DMS53 treated with DMSO at 0.1 percent for 48 hours (cell line): ENCODE data around the gene MRPL24.

Experiments used
- DNase-seq: peaks from one replicate; lab custom pipeline; 2025; ENCODE audit not compliant: unreplicated experiment; lab: John Stamatoyannopoulos, UW

The MRPL24 gene

DNA sequence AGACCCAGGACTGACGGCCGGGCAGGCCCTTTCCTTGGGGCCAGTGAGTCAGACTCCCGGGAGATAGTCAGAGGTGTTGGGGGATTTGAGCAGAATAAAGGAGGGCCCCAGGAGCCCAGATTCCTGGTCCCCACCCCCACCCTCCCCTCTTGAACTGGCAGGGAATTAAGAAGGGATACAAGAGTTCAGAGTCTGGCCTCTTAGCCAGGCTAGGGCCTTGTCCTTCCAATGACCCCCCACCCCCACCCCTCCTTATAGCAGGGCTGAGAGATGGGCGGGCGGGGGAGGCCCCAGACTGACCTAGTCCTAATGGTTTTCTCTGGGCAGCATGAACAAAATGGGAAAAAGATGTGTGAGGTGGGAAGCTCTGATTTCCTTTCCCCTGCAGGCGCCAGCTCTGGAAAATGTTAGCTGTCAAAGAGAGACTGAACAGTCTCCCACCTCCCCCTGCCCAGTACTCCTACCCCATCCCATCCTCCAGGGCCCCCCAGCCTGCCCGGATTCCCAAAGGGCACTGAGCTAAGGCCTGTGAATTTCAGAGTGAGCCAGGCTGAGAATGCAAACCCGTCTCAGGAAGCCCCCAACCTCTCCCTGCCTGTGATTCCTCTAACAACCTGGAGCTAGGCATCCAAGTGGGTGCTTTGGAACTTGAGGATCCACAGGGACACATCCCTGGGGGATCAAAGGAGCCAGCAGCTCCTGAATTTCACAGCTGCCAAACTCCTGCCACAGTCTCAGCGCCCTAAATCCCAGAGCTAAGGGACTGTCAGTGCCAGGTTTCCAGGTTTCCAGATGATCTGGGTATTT lies 29.7 kb downstream of the MRPL24 start:
- no peak for DNase-seq

DNA sequence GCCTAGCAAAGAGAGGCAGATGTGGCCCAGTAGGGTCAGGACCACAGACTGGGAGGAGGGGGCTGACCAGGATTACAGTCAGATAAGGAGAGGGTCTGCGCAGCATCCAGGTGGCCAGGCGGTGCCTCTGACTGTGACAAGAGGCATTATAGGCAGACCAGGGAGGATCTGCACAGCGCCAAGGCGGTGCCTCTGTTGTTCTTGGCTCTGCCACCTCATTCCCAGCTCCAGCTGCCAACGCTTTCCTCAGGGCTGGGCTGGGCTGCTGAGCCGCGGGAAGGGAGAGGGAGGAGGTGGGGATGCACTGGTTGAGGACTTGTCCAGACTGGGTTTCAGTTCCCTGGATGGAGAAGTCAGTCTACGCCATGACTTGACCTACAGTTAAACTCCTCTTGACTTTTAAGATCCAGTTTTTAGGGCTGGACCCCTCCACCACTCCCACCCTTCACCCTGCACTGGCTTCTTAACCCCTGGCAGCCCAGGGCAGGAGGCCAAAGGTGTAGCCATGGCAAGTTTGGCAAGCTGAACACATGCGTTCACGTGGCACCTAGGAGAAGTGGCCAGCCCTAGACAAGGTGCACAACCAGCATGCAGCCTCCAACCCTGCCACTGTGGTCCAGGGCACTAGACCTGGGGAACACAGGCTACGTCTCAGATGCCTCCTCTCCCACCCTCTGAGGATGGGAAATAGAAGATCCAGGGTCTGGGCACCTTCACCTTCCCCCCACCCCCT lies 31.0 kb downstream of the MRPL24 start:
- no peak for DNase-seq

DNA sequence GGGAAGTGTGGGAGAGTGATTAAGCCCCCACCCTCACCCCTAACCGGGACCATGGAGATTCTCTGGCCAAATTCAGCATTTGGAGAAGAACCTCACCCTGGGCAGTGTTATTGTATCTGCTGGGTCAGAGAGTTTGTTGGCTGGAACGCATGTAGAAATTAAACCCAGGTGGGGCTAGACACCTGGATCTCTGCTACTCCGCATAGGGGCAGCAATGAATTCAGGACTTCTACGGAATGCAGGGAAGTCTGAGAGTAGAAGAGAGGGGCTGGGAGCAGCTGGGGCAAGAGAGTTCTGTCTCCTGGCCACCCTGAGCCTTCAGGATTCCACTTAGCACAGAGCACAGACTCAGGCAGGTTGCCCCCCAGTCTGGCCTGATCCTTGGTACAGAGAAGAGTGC lies 31.9 kb downstream of the MRPL24 start:
- no peak for DNase-seq

- no peak for DNase-seq
These were observed 32.6 kb downstream of the MRPL24 start for GRCh38 chr1:156708218-156708661.

DNA sequence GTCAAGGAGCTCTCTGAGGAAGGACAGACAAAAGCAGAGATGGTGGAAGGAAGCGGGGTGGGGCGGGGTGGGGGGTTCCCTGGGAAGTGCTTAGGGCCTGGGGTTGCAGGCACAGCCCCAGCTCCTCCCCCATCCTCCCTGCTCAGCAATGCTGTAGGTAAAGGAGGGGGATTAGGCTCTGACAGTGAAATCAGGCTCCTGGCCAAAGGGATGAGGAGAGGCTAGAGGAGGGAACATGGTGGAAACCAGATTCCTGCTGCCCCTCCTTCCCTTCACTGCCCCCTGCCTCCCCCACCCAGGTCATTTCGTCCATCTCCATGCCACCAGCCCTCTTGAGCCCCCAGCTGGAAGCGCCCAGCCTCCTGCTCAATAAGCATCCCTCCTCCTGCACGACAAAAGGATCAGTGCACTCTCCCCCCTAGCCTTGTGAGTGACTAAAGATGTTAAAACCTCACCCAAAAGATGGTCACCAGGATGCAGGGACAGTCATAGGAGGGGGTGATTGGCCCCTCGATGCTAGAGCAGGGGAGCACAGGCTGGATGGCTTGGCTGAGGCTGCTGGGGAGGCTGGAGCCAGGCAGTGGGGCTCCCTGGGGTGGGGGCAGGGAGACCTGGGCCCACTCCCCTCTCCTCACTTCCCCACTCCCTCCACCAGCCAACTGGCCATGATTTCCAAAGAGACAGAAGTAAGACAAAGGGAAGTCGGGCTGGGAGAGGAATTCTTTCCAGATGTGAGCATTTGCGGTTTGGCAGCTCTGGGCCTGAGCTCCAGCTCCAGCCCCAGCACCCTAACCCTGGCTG lies 33.3 kb downstream of the MRPL24 start:
- DNase-seq, result no peak

DNA sequence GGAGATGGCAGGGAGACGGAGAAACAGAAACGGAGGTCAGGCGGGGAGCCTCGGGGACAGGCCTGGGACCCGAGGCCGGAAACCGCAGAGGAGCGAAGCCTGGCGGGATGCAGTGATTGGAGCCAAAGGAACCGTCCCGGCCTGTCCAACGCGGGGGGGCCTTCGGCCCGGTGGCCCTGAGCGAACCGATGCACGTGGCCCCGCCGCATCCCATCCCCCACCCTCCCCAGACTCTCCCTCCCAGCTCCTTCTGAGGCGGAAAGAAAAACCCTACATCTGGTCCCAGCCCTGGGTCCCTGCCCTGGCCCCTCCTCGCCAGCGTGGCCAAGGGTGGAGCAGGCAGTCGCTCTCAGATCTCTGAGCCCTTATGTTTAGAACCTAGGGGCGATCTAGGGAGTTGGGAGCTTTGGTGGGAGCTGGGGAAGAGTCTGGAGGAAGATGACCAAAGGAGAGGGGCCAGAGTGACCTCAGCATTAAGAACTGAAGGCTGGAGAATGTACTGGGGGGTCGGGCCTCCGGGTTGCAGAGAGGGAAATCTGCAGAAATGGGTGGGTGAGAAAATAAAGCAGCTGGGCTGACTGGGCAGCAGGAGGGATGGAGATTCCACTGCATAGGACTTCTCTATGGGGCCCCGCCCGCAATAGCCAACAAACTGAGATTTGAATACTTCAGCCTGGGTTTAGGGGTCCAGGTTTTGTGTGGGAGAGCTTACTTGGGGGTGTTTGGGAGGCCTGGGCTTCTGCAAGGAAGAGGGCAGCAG lies 34.1 kb downstream of the MRPL24 start:
- no peak for DNase-seq

DNA sequence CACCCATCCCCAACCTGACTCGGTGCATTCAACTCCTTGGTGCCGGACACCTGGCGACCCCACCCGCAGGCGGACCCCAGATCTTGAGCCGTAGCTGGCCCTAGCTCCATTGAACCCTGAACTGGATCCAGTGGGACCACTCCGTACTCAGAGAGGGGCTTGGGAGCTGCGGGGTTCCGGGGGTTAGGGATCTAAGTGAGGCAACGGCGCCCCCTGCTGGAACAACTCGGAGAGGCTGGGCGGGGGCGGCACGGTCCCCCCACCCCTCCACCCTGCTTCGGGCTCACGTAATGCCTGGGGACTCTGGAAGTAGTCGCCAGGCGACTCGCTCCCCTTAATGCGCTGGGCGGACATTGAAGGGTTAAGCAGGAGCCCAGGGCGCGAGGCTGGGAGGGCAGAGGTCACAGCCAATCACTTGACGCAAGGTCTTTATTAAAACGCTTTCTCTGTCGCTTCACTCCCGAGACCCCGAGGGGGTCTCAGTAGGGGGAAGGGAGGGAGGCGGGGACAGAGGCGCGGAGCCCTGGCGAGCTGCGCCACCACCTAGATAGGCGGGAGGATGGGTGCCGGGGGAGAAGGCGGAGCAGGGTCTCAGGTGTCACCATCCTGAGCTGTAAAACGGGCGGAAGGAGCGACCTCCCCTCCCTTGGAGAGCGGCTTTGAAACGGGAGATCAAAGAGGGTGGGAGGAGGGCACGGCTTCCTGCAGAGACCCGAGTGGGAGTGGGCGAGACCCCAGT lies 34.8 kb downstream of the MRPL24 start:
- DNase-seq, result peak; percentile 39

GRCh38 chr1:156705321-156705917 lies 35.5 kb downstream of the MRPL24 start, which contains the start of gene CRABP2:
Gene CRABP2, minus strand, starts transcription at chr1:156705583. Its CDS starts 137 bp downstream, at chr1:156705446.
- DNase-seq, result no peak

- DNase-seq, result peak; percentile 44
These were observed 36.0 kb downstream of the MRPL24 start for GRCh38 chr1:156704930-156705320.

- DNase-seq, result no peak
These were observed 36.6 kb downstream of the MRPL24 start for GRCh38 chr1:156704166-156704711.

- DNase-seq, result no peak
These were observed 37.1 kb downstream of the MRPL24 start for GRCh38 chr1:156703741-156704140.

DNA sequence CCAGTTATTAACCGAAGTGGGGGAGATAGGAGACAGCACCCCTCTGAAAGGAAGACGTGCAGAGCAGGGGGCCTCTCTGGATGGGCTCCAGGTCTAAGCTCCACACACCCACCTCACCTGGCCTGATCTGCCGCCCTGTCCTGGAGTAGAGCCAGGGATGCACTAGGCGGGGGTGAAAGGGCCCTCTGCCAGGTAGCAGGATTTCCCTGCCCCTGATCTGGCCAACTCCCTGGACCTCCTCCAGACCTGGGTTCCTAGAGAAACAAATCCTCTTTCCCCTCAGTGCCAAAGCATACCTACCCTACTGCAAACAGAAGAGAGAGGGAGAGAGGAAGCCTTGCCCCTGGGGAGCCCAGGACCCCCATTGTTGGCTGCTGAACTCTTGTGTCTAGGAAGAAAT lies 37.6 kb downstream of the MRPL24 start:
- no peak for DNase-seq

- no peak for DNase-seq
These were observed 40.0 kb downstream of the MRPL24 start for GRCh38 chr1:156700736-156701531.

GRCh38 chr1:156698995-156699394 lies 41.9 kb downstream of the MRPL24 start:
- DNase-seq, result no peak

DNA sequence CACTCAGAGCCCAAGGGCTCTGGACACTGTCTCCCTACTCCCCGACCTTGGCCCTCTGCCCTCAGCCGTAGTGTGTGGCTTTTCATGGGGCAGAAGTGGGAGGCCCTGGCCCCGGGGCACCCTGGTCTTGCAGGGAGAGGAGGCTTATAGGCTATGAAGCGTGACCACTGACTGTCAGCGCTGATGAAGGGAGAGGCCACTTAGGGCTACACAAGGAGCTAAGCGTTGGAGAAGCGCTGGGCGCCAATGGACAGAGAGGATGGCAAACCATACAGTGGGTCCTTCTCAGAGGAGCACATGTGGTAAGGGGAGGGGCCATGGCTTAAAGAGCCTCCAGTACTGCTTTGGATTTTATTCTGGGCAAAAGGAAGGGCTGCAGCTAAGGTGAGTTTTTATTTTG lies 43.4 kb downstream of the MRPL24 start:
- DNase-seq, result peak; percentile 56

- DNase-seq, result no peak
These were observed 44.1 kb downstream of the MRPL24 start for GRCh38 chr1:156696755-156697154.

GRCh38 chr1:156694690-156694962 lies 46.3 kb downstream of the MRPL24 start:
- DNase-seq, result no peak

- DNase-seq, result no peak
These were observed 46.8 kb downstream of the MRPL24 start for GRCh38 chr1:156693848-156694689.
